Measurements from ENCODE around the gene EP400. TPM values are rescaled to one million over a fixed set of nuclear protein-coding genes. Genes with fewer than 3 reads are reported as not detected.

The EP400 gene
- total and polyA plus RNA-seq, 9 of the 15 experiments (the other 6 are each of a cell fraction or from before 2014, with no cell fraction given), result 4.5 to 58.0 (median 7.0) TPM

DNA sequence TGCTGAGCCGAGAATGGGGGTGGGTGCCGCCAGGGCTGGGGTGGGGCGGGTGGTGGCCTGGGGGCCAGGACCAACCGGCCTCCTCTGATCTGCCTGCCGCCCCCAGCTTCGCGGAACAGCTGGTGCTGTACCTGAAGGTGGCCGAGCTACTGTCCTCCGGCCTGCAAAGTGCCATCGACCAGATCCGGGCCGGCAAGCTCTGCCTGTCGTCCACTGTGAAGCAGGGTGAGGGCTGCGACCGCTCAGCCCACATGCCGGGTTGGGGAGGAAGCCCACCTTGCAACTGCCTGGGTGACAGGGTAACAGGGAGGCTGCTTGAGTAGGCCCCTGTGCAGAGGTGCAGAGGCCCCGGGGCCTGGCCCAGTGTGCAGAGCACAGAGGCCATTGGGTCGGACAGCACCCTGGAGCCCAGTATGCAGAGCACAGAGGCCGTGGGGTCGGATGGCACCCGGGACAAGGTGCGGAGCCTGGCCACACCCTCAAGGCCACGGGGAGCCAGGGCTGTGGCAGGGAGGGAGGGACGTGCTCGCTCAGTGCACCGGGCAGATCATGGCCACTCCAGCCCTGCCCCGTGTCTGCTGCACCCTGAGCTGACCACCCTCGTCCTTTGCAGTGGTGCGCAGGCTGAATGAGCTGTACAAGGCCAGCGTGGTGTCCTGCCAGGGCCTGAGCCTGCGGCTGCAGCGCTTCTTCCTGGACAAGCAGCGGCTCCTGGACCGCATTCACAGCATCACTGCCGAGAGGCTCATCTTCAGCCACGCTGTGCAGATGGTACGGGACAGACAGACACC is 30.2 kb upstream of the EP400 start (continued):
- TF ChIP-seq, protein P1, sequence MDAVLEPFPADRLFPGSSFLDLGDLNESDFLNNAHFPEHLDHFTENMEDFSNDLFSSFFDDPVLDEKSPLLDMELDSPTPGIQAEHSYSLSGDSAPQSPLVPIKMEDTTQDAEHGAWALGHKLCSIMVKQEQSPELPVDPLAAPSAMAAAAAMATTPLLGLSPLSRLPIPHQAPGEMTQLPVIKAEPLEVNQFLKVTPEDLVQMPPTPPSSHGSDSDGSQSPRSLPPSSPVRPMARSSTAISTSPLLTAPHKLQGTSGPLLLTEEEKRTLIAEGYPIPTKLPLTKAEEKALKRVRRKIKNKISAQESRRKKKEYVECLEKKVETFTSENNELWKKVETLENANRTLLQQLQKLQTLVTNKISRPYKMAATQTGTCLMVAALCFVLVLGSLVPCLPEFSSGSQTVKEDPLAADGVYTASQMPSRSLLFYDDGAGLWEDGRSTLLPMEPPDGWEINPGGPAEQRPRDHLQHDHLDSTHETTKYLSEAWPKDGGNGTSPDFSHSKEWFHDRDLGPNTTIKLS (IDR thresholded peaks at IDR 0.05; ENCODE audit: borderline replicate concordance, low read depth), result no peak
- TF ChIP-seq MCM2 (IDR thresholded peaks at IDR 0.05; ENCODE audit: low read depth) (no peak), ILF3 (IDR thresholded peaks at IDR 0.05; ENCODE audit: borderline replicate concordance) (no peak)

DNA sequence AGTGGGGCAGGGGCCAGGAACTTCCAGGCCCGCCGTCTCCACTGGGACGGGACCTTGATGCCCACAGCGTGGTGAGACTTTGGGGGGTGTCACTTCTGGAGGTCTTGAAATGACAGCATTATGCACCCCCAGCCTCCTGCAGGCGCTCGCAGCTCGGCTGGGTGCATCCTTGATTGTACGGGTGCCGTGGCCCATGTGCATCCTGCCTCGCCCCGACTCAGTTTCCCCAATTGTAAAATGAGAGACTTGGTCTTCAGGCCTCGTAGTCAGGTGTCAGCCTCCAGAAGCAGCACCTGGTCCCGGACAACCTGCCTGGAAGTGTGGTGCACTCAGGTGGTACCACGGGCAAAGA is 29.6 kb upstream of the EP400 start:
- BruUV-seq (replicated peaks), result no TSS peak
- CTCF ChIA-PET (ENCODE audit: low intra/inter-chr PET ratio), result no interaction called here

More for the DNA sequence above, 29.6 kb upstream of the EP400 start:
- no peaks in the 10 kb centered on the region for H3K9me3 ChIP-seq (replicated peaks; ENCODE audit: control insufficient read depth, insufficient read depth, low read depth, low read length)
- FAIRE-seq (no peak), DNase-seq (ENCODE audit: extremely low read depth in 1 of 4, low spot score in 3 of 4) (no peak), ATAC-seq (no peak)
- H4K20me1 ChIP-seq (replicated peaks; ENCODE audit: control insufficient read depth, insufficient read depth, low read length), result no peaks in the 10 kb centered on the region
- no peak overlapping the region for H3K4me2 ChIP-seq (ENCODE audit: insufficient read depth, low read length)
- 90% methylated on average over 14 of the region's 14 CpGs for WGBS (ENCODE audit: insufficient coverage, low coverage, missing lambda C conversion rate)
- in situ Hi-C loops (cut with MboI), result no loop called here
- no peak overlapping the region for H2AFZ ChIP-seq (ENCODE audit: low read depth, low read length)
- intact Hi-C loops (cut with micrococcal nuclease), result no loop called here
- POLR2A ChIA-PET, result interaction anchor here (0.6 to 2.3 kb wide), 2 partner anchors 10 to 23 kb away, joined by 3 to 6 read pairs; no protein-coding TSS in a partner anchor
- H3K27me3 ChIP-seq (ENCODE audit: control insufficient read depth in 2 of 2, insufficient read depth in 2 of 2, low read length in 2 of 2), result no peaks in the 10 kb centered on the region
- no peaks in the 10 kb centered on the region for H3K9me1 ChIP-seq (ENCODE audit: control insufficient read depth, insufficient read depth, low read length)
- H3K36me3 ChIP-seq (ENCODE audit: control insufficient read depth, insufficient read depth, low read length), result peaks cover 7% of the 10 kb centered on the region; the same call in 1 of the 3 replicates
- no peak overlapping the region for H3K9ac ChIP-seq (ENCODE audit: insufficient read depth in 1 of 2, low read depth in 2 of 2, low read length in 2 of 2)
- no peaks in the 10 kb centered on the region for H3K79me2 ChIP-seq (ENCODE audit: control insufficient read depth, insufficient read depth, low read length)
- peaks cover 0 to 25% of the 10 kb centered on the region in 2 experiments; a peak in 2 of 5 replicates for H3K4me1 ChIP-seq (replicated peaks in 1 of 2; ENCODE audit: control insufficient read depth in 2 of 2, insufficient read depth in 2 of 2, low read length in 2 of 2)
- H3K27ac ChIP-seq (ENCODE audit: extremely low read depth, low read depth, low read length), result no peak overlapping the region
- no peak overlapping the region for H3K4me3 ChIP-seq
- TF ChIP-seq RBM34 (IDR thresholded peaks at IDR 0.05; ENCODE audit: borderline replicate concordance, insufficient read depth, low read length) (no peak), ZNF184 (CRISPR knock-in tag; IDR thresholded peaks at IDR 0.05) (no peak), POLR2A (conservative IDR thresholded peaks at IDR 0.05) (0 out of 2 replicates have a peak, but pooled peaks have one; percentile 2), FUS (optimal IDR thresholded peaks at IDR 0.05; ENCODE audit: low read depth, low read length) (no peak)
- TF ChIP-seq, protein P2, sequence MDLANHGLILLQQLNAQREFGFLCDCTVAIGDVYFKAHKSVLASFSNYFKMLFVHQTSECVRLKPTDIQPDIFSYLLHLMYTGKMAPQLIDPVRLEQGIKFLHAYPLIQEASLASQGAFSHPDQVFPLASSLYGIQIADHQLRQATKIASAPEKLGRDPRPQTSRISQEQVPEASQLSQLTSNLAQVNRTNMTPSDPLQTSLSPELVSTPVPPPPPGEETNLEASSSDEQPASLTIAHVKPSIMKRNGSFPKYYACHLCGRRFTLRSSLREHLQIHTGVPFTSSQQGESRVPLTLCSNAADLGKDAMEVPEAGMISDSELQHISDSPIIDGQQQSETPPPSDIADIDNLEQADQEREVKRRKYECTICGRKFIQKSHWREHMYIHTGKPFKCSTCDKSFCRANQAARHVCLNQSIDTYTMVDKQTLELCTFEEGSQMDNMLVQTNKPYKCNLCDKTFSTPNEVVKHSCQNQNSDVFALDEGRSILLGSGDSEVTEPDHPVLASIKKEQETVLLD (IDR thresholded peaks at IDR 0.05), result no peak
